Measurements from ENCODE around the gene MAPK11.
A peak's percentile ranks its signal among the peaks of the same experiment; 100 is the strongest.

MAPK11 gene

DNA sequence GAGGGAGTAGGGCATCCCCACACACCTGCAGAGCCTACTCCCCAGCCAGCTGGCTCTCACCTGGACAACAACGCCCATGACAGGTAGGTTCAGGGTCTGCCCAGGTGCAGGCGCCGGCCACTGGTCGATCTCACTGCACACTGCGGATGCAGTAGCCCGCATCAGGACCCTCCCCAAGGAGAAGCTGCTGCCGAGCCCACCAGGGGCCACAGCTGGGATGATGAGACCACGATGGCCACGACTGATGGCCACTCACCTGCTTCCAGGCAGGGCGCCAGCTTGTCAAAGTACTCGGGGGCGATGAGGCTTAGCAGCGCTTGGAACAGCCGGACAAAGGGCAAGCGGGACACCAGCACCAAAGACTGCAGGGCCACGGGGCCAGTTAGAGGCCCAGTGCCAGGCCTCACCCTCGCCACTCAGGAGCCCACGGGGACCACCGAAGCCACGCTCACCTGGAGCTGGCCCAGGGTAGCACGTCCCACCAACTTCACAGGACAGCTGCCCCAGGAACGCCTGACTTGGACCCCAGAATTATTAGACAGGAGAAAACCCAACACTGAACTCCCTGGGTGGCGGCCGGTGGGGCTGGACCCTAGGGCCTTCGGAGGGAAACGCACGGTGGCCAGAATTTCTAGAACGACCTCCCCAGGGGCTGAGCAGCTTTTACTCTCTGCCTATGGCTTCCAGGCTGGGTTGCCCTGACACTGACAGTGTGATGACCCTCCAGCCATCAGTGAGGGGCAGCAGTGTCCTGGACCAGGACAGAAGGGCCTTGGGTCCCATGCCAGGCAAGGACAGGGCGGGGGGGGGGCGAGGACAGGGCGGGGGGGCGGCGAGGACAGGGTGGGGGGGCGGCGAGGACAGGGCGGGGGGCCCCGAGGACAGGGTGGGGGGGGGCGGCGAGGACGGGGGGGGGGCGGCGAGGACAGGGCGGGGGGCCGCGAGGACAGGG, 46.2 kb upstream of the MAPK11 start:
- Histone ChIP-seq H4K20me1 (ENCODE audit: insufficient read depth, low read length, poor library complexity, severe bottlenecking) (no peaks in the 10 kb centered on the region), H3K9me2 (replicated peaks; ENCODE audit: low read depth, low read length) (no peaks in the 10 kb centered on the region), H3K9ac (ENCODE audit: low read depth, low read length, poor library complexity, severe bottlenecking) (no peak overlapping the region), H3K4me1 (ENCODE audit: insufficient read depth, low read length, poor library complexity, severe bottlenecking) (peaks cover 30% of the 10 kb centered on the region), H3K9me3 (ENCODE audit: insufficient read depth, low read depth, low read length) (no peaks in the 10 kb centered on the region), H3K4me3 (ENCODE audit: low read length, poor library complexity, severe bottlenecking) (no peak overlapping the region), H3K27me3 (ENCODE audit: insufficient read depth, low read length, poor library complexity, severe bottlenecking) (no peaks in the 10 kb centered on the region), H2AFZ (ENCODE audit: low read length) (no peak overlapping the region), H3F3A (ENCODE audit: low read depth) (no peaks in the 10 kb centered on the region), H3K4me2 (ENCODE audit: low read depth, low read length, poor library complexity, severe bottlenecking) (peak overlapping the region; percentile 97), H3K79me2 (ENCODE audit: insufficient read depth, low read length) (peaks cover 5% of the 10 kb centered on the region; the same call in 1 of the 2 replicates), H3K36me3 (ENCODE audit: insufficient read depth, low read length) (no peaks in the 10 kb centered on the region)
- TF ChIP-seq, protein P1, sequence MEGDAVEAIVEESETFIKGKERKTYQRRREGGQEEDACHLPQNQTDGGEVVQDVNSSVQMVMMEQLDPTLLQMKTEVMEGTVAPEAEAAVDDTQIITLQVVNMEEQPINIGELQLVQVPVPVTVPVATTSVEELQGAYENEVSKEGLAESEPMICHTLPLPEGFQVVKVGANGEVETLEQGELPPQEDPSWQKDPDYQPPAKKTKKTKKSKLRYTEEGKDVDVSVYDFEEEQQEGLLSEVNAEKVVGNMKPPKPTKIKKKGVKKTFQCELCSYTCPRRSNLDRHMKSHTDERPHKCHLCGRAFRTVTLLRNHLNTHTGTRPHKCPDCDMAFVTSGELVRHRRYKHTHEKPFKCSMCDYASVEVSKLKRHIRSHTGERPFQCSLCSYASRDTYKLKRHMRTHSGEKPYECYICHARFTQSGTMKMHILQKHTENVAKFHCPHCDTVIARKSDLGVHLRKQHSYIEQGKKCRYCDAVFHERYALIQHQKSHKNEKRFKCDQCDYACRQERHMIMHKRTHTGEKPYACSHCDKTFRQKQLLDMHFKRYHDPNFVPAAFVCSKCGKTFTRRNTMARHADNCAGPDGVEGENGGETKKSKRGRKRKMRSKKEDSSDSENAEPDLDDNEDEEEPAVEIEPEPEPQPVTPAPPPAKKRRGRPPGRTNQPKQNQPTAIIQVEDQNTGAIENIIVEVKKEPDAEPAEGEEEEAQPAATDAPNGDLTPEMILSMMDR (conservative IDR thresholded peaks at IDR 0.05; ENCODE audit: low read length), result no peak
- TF ChIP-seq EZH2phosphoT487 (IDR thresholded peaks at IDR 0.05; ENCODE audit: borderline replicate concordance), result no peak

DNA sequence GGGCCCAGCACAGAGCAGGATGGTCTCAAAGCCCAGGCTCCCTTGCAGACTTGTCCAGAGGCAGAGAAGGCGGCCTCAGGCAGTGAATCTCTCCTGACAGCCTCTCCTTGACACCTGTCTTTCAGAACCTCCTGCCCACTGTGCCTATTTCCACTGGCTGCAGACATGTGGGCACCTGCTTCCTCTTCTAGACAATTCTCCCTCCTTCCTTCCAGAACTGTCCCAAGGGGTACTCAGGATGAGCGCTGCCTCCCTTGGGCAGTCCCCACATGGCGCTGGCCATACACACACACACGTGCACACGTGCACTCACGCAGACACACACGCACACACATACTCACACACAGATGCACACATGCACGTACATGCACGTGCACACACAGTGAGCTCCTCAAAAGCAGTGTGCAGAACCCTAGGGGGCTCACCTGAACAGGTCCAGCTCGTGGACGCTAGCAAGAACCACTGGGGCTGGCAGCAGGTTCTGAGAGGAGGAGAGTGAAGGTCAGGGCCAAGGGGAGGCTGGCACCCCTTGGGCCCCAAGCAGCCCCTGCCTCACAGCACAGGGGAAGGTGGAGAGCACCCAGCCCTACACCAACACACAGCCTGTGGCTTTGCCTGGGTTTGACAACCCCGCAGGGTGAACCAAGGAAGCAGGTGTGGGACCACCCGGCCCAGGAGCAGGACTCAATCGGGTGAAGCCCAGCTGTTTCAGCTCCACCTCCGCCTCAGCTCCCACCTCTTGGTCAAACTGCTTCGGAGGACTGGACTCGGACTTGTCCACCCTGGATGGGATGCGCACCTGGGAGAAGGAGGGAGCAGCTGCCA, 45.3 kb upstream of the MAPK11 start:
- H4K20me1 ChIP-seq (ENCODE audit: insufficient read depth, low read length, poor library complexity, severe bottlenecking), result no peaks in the 10 kb centered on the region
- peak overlapping the region; percentile 97 for H3K4me2 ChIP-seq (ENCODE audit: low read depth, low read length, poor library complexity, severe bottlenecking)
- TF ChIP-seq EZH2phosphoT487 (IDR thresholded peaks at IDR 0.05; ENCODE audit: borderline replicate concordance), result no peak
- TF ChIP-seq, protein P1 (conservative IDR thresholded peaks at IDR 0.05; ENCODE audit: low read length), result no peak
- H3K9ac ChIP-seq (ENCODE audit: low read depth, low read length, poor library complexity, severe bottlenecking), result peak overlapping the region; percentile 83
- H3K9me3 ChIP-seq (ENCODE audit: insufficient read depth, low read depth, low read length), result no peaks in the 10 kb centered on the region
- H3K36me3 ChIP-seq (ENCODE audit: insufficient read depth, low read length), result no peaks in the 10 kb centered on the region
- H3K9me2 ChIP-seq (replicated peaks; ENCODE audit: low read depth, low read length), result no peaks in the 10 kb centered on the region
- H3K4me1 ChIP-seq (ENCODE audit: insufficient read depth, low read length, poor library complexity, severe bottlenecking), result peaks cover 30% of the 10 kb centered on the region
- H3K27me3 ChIP-seq (ENCODE audit: insufficient read depth, low read length, poor library complexity, severe bottlenecking), result no peaks in the 10 kb centered on the region
- H3K4me3 ChIP-seq (ENCODE audit: low read length, poor library complexity, severe bottlenecking), result peak overlapping the region; percentile 80
- H2AFZ ChIP-seq (ENCODE audit: low read length), result no peak overlapping the region
- H3K79me2 ChIP-seq (ENCODE audit: insufficient read depth, low read length), result peaks cover 5% of the 10 kb centered on the region; the same call in 1 of the 2 replicates
- no peaks in the 10 kb centered on the region for H3F3A ChIP-seq (ENCODE audit: low read depth)

DNA sequence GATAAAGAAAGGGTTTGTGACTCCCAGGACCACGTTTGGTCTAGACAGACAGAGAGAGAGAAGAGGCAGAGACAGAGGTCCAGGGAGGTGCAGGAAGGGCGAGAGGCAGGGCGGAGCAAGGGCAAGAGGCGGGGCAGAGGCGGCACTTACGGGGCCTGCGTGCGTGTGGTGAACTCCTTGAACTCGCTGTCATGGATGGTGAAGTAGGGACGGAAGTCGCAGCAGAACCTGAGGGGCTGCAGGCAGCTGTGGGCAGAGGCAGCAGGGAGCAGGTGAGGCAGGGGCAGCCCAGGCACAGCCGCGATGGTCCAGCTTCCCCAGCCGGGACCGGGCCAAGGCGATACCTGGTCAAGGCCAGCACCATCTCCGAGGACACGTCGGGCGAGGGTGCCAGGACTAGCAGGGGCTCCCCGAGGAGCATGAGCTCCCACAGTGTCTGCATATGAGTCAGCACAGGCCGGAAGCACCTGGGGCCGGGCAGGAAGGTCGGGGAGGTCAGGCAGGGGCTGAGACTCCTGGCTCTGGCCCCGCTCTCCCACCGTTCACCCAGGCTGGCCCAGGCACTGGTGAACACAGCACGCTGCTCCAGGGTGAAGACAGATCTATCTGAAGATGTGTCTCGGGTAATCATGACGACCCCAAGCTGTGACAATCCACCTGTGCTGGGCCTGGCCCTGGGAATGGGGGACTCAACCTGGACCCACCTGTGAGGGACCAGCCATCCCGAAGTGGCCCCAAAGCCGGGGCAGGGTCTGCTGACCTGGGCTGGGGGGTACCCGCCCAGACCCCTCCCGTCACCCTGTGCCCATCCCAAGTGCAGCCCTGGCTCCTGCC, 44.5 kb upstream of the MAPK11 start:
- Histone ChIP-seq H3K9me3 (ENCODE audit: insufficient read depth, low read depth, low read length) (no peaks in the 10 kb centered on the region), H2AFZ (ENCODE audit: low read length) (peak overlapping the region; percentile 84), H3K27me3 (ENCODE audit: insufficient read depth, low read length, poor library complexity, severe bottlenecking) (no peaks in the 10 kb centered on the region), H3K4me1 (ENCODE audit: insufficient read depth, low read length, poor library complexity, severe bottlenecking) (peaks cover 37% of the 10 kb centered on the region), H3K9ac (ENCODE audit: low read depth, low read length, poor library complexity, severe bottlenecking) (peak overlapping the region; percentile 83), H3K79me2 (ENCODE audit: insufficient read depth, low read length) (peaks cover 5% of the 10 kb centered on the region; the same call in 1 of the 2 replicates), H4K20me1 (ENCODE audit: insufficient read depth, low read length, poor library complexity, severe bottlenecking) (no peaks in the 10 kb centered on the region), H3K4me3 (ENCODE audit: low read length, poor library complexity, severe bottlenecking) (peak overlapping the region; percentile 80), H3F3A (ENCODE audit: low read depth) (no peaks in the 10 kb centered on the region), H3K9me2 (replicated peaks; ENCODE audit: low read depth, low read length) (no peaks in the 10 kb centered on the region), H3K36me3 (ENCODE audit: insufficient read depth, low read length) (no peaks in the 10 kb centered on the region), H3K4me2 (ENCODE audit: low read depth, low read length, poor library complexity, severe bottlenecking) (peak overlapping the region; percentile 97)
- TF ChIP-seq EZH2phosphoT487 (IDR thresholded peaks at IDR 0.05; ENCODE audit: borderline replicate concordance), result no peak
- TF ChIP-seq, protein P1 (conservative IDR thresholded peaks at IDR 0.05; ENCODE audit: low read length), result no peak
